Keratinocyte (primary cell): ENCODE results near the gene MRPL33. TPM values are rescaled to one million over a fixed set of nuclear protein-coding genes. Genes with fewer than 3 reads are reported as not detected.

Experiments used
- DNase-seq: peaks from one replicate; pipeline ENCODE4 v3.0.0-alpha.2; 2011; ENCODE audit warnings: low read depth, missing footprints, low spot score
- FAIRE-seq: peaks from 2 replicates; lab custom pipeline; 2011; peaks lifted over from hg19 to GRCh38; lab: Jason Lieb, UNC
- H2AFZ ChIP-seq: 2 replicates; pipeline ENCODE4 v1.6.0; 2012; ENCODE audit warnings: low read length, control low read depth, inconsistent platforms; ENCODE audit not compliant: control insufficient read depth
- H3K27ac ChIP-seq: 2 replicates; pipeline ENCODE4 v1.5.1; 2011; ENCODE audit warnings: low read length; ENCODE audit not compliant: control insufficient read depth, insufficient read depth
- H3K27me3 ChIP-seq: 3 replicates; pipeline ENCODE4 v1.6.0; 2011; ENCODE audit warnings: low read length; ENCODE audit not compliant: control insufficient read depth, insufficient read depth; ENCODE audit errors: extremely low read depth
- H3K36me3 ChIP-seq, 2 experiments: 2 replicates in 1 of 2; 3 replicates in 1 of 2; pipeline ENCODE4 v1.5.1; 2011; ENCODE audit warnings: low read length in 2 of 2, mild to moderate bottlenecking in 1 of 2; ENCODE audit not compliant: control insufficient read depth in 2 of 2, insufficient read depth in 2 of 2; ENCODE audit errors: extremely low read depth in 1 of 2
- H3K4me1 ChIP-seq: 3 replicates; pipeline ENCODE4 v1.5.1; 2011; ENCODE audit warnings: low read length; ENCODE audit not compliant: control insufficient read depth, insufficient read depth; ENCODE audit errors: extremely low read depth
- H3K4me2 ChIP-seq: 3 replicates; pipeline ENCODE4 v1.6.0; 2011; ENCODE audit warnings: low read depth, low read length; ENCODE audit not compliant: control insufficient read depth, insufficient read depth; ENCODE audit errors: extremely low read depth
- H3K4me3 ChIP-seq, 3 experiments: fragments of 200-600 bp in 1 of 3; sonication (generic) in 1 of 3; 2 replicates in 2 of 3; 3 replicates in 1 of 3; pipeline ENCODE4 v1.5.1; 2011 to 2016; ENCODE audit warnings: low read length in 3 of 3, mild to moderate bottlenecking in 3 of 3, control low read depth in 2 of 3, inconsistent platforms in 1 of 3, low read depth in 1 of 3, mixed read lengths in 1 of 3, mixed run types in 1 of 3, moderate library complexity in 1 of 3; ENCODE audit not compliant: control insufficient read depth in 2 of 3, insufficient read depth in 2 of 3; ENCODE audit errors: extremely low read depth in 1 of 3
- H3K79me2 ChIP-seq: 2 replicates; pipeline ENCODE4 v1.6.0; 2012; ENCODE audit warnings: low read length; ENCODE audit not compliant: control insufficient read depth, insufficient read depth
- H3K9ac ChIP-seq: 3 replicates; pipeline ENCODE4 v1.6.0; 2011; ENCODE audit warnings: low read length; ENCODE audit not compliant: control insufficient read depth, insufficient read depth; ENCODE audit errors: extremely low read depth
- H3K9me1 ChIP-seq: 3 replicates; pipeline ENCODE4 v1.6.0; 2011; ENCODE audit warnings: low read length; ENCODE audit not compliant: control insufficient read depth, insufficient read depth; ENCODE audit errors: extremely low read depth
- H3K9me3 ChIP-seq: 2 replicates; pipeline ENCODE4 v1.5.1; 2012; ENCODE audit warnings: low read depth, low read length; ENCODE audit not compliant: control insufficient read depth
- H4K20me1 ChIP-seq: 3 replicates; pipeline ENCODE4 v1.6.0; 2011; ENCODE audit warnings: low read length; ENCODE audit not compliant: control insufficient read depth, insufficient read depth; ENCODE audit errors: extremely low read depth
- CTCF ChIP-seq, 3 experiments: IDR thresholded peaks in 1 of 3; conservative IDR thresholded peaks in 1 of 3; optimal IDR thresholded peaks in 1 of 3; 2 replicates in 2 of 3; 3 replicates in 1 of 3; pipeline versions ENCODE3 to v1.5.1; 2011; ENCODE audit warnings: low read length in 3 of 3, mild to moderate bottlenecking in 3 of 3, moderate library complexity in 2 of 3, control low read depth in 1 of 3, inconsistent platforms in 1 of 3; ENCODE audit not compliant: insufficient read depth in 2 of 3; ENCODE audit errors: extremely low read depth in 1 of 3
- EZH2 ChIP-seq: IDR thresholded peaks from one replicate; pipeline ENCODE4 v1.6.1; 2012; ENCODE audit warnings: inconsistent platforms, mild to moderate bottlenecking, low read length, moderate library complexity
- dilution Hi-C: fragments of 300-500 bp; cut with MboI; formaldehyde crosslinking; loops from one replicate; pipeline ENCODE4 v1.7.0; 2020; ENCODE audit warnings: low sequenced_read_pairs; ENCODE audit not compliant: extremely low pct_ligation_motif_present
- polyA plus RNA-seq, 5 experiments: library from polyadenylated mRNA; depleted of rRNA in 3 of 5; stranded (reverse) in 3 of 5; stranded (forward) in 1 of 5; unstranded in 1 of 5; fragments of >200 nt; gene quantifications; 1 replicate in 1 of 5; 2 replicates in 3 of 5; 3 replicates in 1 of 5; pipeline versions ENCODE4 v1.2.1 to v1.2.3, GENCODE V29; 2011 to 2012; ENCODE audit warnings: missing spikeins in 2 of 5, low read depth in 1 of 5, low replicate concordance in 1 of 5

Gene MRPL33
- polyA plus RNA-seq, 1 donor (not counting 4 experiments of a cell fraction or from before 2014, with no cell fraction given): 110 TPM

DNA sequence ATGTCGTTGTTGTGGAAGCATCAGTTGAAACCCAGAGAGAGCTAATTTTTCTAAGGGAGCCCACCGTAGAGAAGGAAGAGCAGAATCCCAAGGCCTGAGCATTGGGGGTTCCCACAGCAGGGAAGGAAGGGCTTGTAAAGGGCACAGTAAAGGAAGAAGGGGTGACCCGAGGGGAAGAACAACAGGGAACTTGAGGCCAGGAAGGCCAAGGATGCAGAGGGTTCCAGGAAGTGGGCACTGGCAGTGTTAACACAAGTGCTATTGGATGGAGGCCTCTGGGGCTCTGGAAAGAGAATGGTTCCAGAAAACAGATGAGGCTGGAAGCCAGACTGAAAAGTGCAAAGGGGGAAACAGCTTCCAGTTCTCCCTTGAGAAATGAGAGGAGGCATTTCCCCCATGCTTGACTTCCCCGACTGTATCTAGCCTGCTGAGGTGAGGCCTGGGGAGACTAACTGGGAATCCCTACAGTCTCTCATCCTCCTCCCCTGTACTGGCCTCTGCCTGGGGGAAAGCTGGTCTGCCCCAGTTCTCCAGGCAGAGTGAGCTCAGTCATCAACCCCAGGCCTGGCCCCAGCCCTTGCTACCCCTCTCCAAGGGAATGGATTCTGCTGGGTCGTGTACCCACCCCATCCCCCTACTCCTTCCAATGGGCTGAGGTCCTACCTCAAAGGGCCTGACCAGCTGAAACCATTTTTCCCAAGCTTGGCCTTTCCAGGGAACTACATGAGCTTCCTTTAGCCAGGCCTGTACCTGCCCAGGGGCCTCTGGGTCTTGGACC lies 43.2 kb upstream of the MRPL33 start:
- Histone ChIP-seq H2AFZ (no peak overlapping the region), H3K4me2 (no peak overlapping the region), H3K4me3 (no peak overlapping the region), H4K20me1 (no peaks in the 10 kb centered on the region), H3K9me1 (no peaks in the 10 kb centered on the region), H3K4me1 (peaks cover 21% of the 10 kb centered on the region), H3K27ac (no peak overlapping the region), H3K79me2 (no peaks in the 10 kb centered on the region), H3K36me3 (no peaks in the 10 kb centered on the region), H3K27me3 (no peaks in the 10 kb centered on the region), H3K9ac (no peak overlapping the region), H3K9me3 (no peaks in the 10 kb centered on the region)
- DNase-seq (no peak), FAIRE-seq (no peak)
- dilution Hi-C loops: no loop called here
- TF ChIP-seq EZH2: no peak
- TF ChIP-seq CTCF (optimal IDR thresholded peaks at IDR 0.05 in 1 of 3, IDR thresholded peaks at IDR 0.05 in 1 of 3, conservative IDR thresholded peaks at IDR 0.05 in 1 of 3; ENCODE audit: extremely low read depth in 1 of 3, insufficient read depth in 2 of 3, low read length in 3 of 3): no peak

- Histone ChIP-seq H3K4me2 (no peak overlapping the region), H4K20me1 (no peaks in the 10 kb centered on the region), H3K27ac (no peak overlapping the region), H3K79me2 (no peaks in the 10 kb centered on the region), H3K27me3 (no peaks in the 10 kb centered on the region), H3K4me3 (no peak overlapping the region), H3K4me1 (peaks cover 15% of the 10 kb centered on the region), H2AFZ (no peak overlapping the region), H3K36me3 (no peaks in the 10 kb centered on the region), H3K9me1 (no peaks in the 10 kb centered on the region), H3K9ac (no peak overlapping the region), H3K9me3 (no peaks in the 10 kb centered on the region)
- TF ChIP-seq EZH2 (no peak), CTCF (optimal IDR thresholded peaks at IDR 0.05 in 1 of 3, IDR thresholded peaks at IDR 0.05 in 1 of 3, conservative IDR thresholded peaks at IDR 0.05 in 1 of 3; ENCODE audit: extremely low read depth in 1 of 3, insufficient read depth in 2 of 3, low read length in 3 of 3) (no peak)
- dilution Hi-C loops: no loop called here
- FAIRE-seq (no peak), DNase-seq (no peak)
Observed at GRCh38 chr2:27729198-27729597, 42.3 kb upstream of the MRPL33 start.
